ENCODE data around the gene MECP2.

DNA sequence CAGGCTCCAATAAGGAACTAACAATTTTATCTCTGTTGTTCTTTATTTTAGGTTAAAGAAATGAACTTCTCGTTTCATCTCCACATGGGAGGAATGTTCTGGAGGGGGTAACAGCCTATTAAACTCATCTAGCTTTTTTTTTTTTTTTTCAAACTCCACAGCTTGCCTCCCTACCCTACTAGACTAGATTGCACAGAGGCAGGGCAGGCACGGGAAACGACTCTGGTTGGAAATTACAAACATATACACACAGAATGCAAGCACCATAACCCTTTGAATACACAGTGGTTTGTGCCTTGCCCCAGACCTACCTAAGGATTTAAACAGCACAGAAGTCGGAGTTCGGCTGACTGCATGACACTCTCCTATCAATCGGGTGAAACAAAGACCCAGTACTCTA, 2.7 kb downstream of the MECP2 start:
- TF ChIP-seq EZH2 (IDR thresholded peaks at IDR 0.05; ENCODE audit: borderline replicate concordance, insufficient read depth, low read depth, low read length, poor library complexity, severe bottlenecking), result no peak
- TF ChIP-seq, protein P1, sequence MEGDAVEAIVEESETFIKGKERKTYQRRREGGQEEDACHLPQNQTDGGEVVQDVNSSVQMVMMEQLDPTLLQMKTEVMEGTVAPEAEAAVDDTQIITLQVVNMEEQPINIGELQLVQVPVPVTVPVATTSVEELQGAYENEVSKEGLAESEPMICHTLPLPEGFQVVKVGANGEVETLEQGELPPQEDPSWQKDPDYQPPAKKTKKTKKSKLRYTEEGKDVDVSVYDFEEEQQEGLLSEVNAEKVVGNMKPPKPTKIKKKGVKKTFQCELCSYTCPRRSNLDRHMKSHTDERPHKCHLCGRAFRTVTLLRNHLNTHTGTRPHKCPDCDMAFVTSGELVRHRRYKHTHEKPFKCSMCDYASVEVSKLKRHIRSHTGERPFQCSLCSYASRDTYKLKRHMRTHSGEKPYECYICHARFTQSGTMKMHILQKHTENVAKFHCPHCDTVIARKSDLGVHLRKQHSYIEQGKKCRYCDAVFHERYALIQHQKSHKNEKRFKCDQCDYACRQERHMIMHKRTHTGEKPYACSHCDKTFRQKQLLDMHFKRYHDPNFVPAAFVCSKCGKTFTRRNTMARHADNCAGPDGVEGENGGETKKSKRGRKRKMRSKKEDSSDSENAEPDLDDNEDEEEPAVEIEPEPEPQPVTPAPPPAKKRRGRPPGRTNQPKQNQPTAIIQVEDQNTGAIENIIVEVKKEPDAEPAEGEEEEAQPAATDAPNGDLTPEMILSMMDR (IDR thresholded peaks at IDR 0.05), result no peak

Measured in B cell (primary cell).